Effector memory CD8-positive, alpha-beta T cell (primary cell): ENCODE results near the gene ATP23.

ENCODE experiments used
- ATAC-seq: fragments of 150-1000 bp; cut with Tn5 transposase; replicated peaks from 2 replicates; pipeline ENCODE4 v1.10.0; 2021; ENCODE audit warnings: mild to moderate bottlenecking, moderate library complexity
- DNase-seq, 3 experiments: peaks; one replicate each; pipeline ENCODE4 v3.0.0; 2021
- H3K27ac Mint-ChIP-seq, 2 donors: one replicate each; pipeline ENCODE4 v1.8.0; 2022; ENCODE audit warnings: mild to moderate bottlenecking in 2 of 2, mixed read lengths in 2 of 2, moderate library complexity in 2 of 2
- H3K27me3 Mint-ChIP-seq, 2 donors: one replicate each; pipeline ENCODE4 v1.8.0; 2022; ENCODE audit warnings: mixed read lengths in 2 of 2
- H3K36me3 Mint-ChIP-seq: one replicate; pipeline ENCODE4 v1.8.0; 2022; ENCODE audit warnings: mild to moderate bottlenecking, moderate library complexity, mixed read lengths; ENCODE audit not compliant: insufficient read depth
- H3K4me1 Mint-ChIP-seq, 2 donors: one replicate each; pipeline ENCODE4 v1.8.0; 2022; ENCODE audit warnings: low read depth in 2 of 2, mixed read lengths in 2 of 2
- H3K4me3 Mint-ChIP-seq, 2 donors: one replicate each; pipeline ENCODE4 v1.8.0; 2022; ENCODE audit warnings: mild to moderate bottlenecking in 2 of 2, mixed read lengths in 2 of 2, moderate library complexity in 2 of 2
- H3K9me3 Mint-ChIP-seq, 2 donors: one replicate each; pipeline ENCODE4 v1.8.0; 2022; ENCODE audit warnings: mixed read lengths in 2 of 2
- total RNA-seq, 9 experiments: gene quantifications; one replicate each; lab custom pipeline; 2026; lab: John Stamatoyannopoulos, UW

The ATP23 gene
- total RNA-seq = 2.7 to 12.8 (median 5.3) reads per million in 9 experiments

- peaks cover 18% of the 10 kb centered on the region for H3K36me3 Mint-ChIP-seq
- peaks cover 26 to 37% of the 10 kb centered on the region in 2 donors for H3K4me1 Mint-ChIP-seq
- DNase-seq (peak; percentile 88 to 90 (median 89)), ATAC-seq (peak; percentile 92)
- peak within 1 kb of the TSS; percentile 93 to 95 for H3K4me3 Mint-ChIP-seq
- no peaks in the 10 kb centered on the region for H3K27me3 Mint-ChIP-seq
- H3K27ac Mint-ChIP-seq = peak within 1 kb of the TSS; percentile 96 to 98
- H3K9me3 Mint-ChIP-seq = no peaks in the 10 kb centered on the region
These were observed at the start of gene ATP23 for GRCh38 chr12:57941165-57941894. ATP23 (plus strand) TSS chr12:57941567; CDS start chr12:57941702, 135 bp downstream.

GRCh38 chr12:57892232-57892972, 49.0 kb upstream of the ATP23 start:
- Mint-ChIP-seq H3K4me1 (peaks cover 14 to 15% of the 10 kb centered on the region in 2 donors), H3K27me3 (peaks cover 0 to 16% of the 10 kb centered on the region in 2 donors), H3K9me3 (no peaks in the 10 kb centered on the region), H3K4me3 (no peak overlapping the region), H3K36me3 (peaks cover 6% of the 10 kb centered on the region), H3K27ac (no peak overlapping the region)
- DNase-seq = no peak
- no peak for ATAC-seq

GRCh38 chr12:57893431-57894353, 47.7 kb upstream of the ATP23 start:
- no peak for DNase-seq
- ATAC-seq = no peak

GRCh38 chr12:57894399-57895292, 46.7 kb upstream of the ATP23 start:
- Mint-ChIP-seq H3K4me3 (no peak overlapping the region), H3K27me3 (peaks cover 0 to 16% of the 10 kb centered on the region in 2 donors), H3K36me3 (peaks cover 18% of the 10 kb centered on the region), H3K4me1 (peaks cover 27 to 31% of the 10 kb centered on the region in 2 donors), H3K9me3 (no peaks in the 10 kb centered on the region), H3K27ac (no peak overlapping the region)
- ATAC-seq (no peak), DNase-seq (no peak)

More at GRCh38 chr12:57893431-57894353, 47.7 kb upstream of the ATP23 start:
- no peak overlapping the region for H3K4me3 Mint-ChIP-seq
- no peak overlapping the region for H3K27ac Mint-ChIP-seq
- peaks cover 8% of the 10 kb centered on the region for H3K36me3 Mint-ChIP-seq
- H3K9me3 Mint-ChIP-seq = no peaks in the 10 kb centered on the region
- H3K4me1 Mint-ChIP-seq = peaks cover 21 to 24% of the 10 kb centered on the region in 2 donors
- H3K27me3 Mint-ChIP-seq = peaks cover 0 to 16% of the 10 kb centered on the region in 2 donors

GRCh38 chr12:57895389-57896114, 45.8 kb upstream of the ATP23 start:
- H3K4me3 Mint-ChIP-seq = no peak overlapping the region
- DNase-seq = no peak
- peaks cover 18% of the 10 kb centered on the region for H3K36me3 Mint-ChIP-seq
- peak overlapping the region in 1 of 2 donors; percentile 30 for H3K27ac Mint-ChIP-seq
- H3K4me1 Mint-ChIP-seq = peaks cover 27 to 34% of the 10 kb centered on the region in 2 donors
- ATAC-seq = no peak
- no peaks in the 10 kb centered on the region for H3K9me3 Mint-ChIP-seq
- H3K27me3 Mint-ChIP-seq = peaks cover 0 to 16% of the 10 kb centered on the region in 2 donors

GRCh38 chr12:57896115-57896433, 45.3 kb upstream of the ATP23 start:
- ATAC-seq = no peak
- Mint-ChIP-seq H3K9me3 (no peaks in the 10 kb centered on the region), H3K36me3 (peaks cover 18% of the 10 kb centered on the region), H3K27ac (peak overlapping the region in 1 of 2 donors; percentile 30), H3K4me1 (peaks cover 27 to 34% of the 10 kb centered on the region in 2 donors), H3K4me3 (peak overlapping the region in 1 of 2 donors; percentile 17), H3K27me3 (peaks cover 0 to 16% of the 10 kb centered on the region in 2 donors)
- DNase-seq = no peak

GRCh38 chr12:57896434-57897201, 44.7 kb upstream of the ATP23 start:
- peaks cover 27 to 34% of the 10 kb centered on the region in 2 donors for H3K4me1 Mint-ChIP-seq
- H3K4me3 Mint-ChIP-seq = peak overlapping the region; percentile 52 to 65
- peaks cover 18% of the 10 kb centered on the region for H3K36me3 Mint-ChIP-seq
- peak overlapping the region; percentile 97 to 98 for H3K27ac Mint-ChIP-seq
- DNase-seq (no peak), ATAC-seq (no peak)
- H3K27me3 Mint-ChIP-seq = peaks cover 0 to 10% of the 10 kb centered on the region in 2 donors
- no peaks in the 10 kb centered on the region for H3K9me3 Mint-ChIP-seq

GRCh38 chr12:57897286-57897974, 43.9 kb upstream of the ATP23 start:
- ATAC-seq (no peak), DNase-seq (no peak)
- peak overlapping the region; percentile 97 to 98 for H3K27ac Mint-ChIP-seq
- H3K4me3 Mint-ChIP-seq = peak overlapping the region; percentile 52 to 65
- H3K9me3 Mint-ChIP-seq = no peaks in the 10 kb centered on the region
- H3K27me3 Mint-ChIP-seq = peaks cover 0 to 2% of the 10 kb centered on the region in 2 donors
- peaks cover 27 to 34% of the 10 kb centered on the region in 2 donors for H3K4me1 Mint-ChIP-seq
- peaks cover 18% of the 10 kb centered on the region for H3K36me3 Mint-ChIP-seq

- ATAC-seq = no peak
- no peak for DNase-seq
- Mint-ChIP-seq H3K27me3 (no peaks in the 10 kb centered on the region), H3K27ac (peak overlapping the region; percentile 97 to 98), H3K36me3 (peaks cover 18% of the 10 kb centered on the region), H3K4me3 (peak overlapping the region; percentile 52 to 54), H3K4me1 (peaks cover 27 to 34% of the 10 kb centered on the region in 2 donors), H3K9me3 (no peaks in the 10 kb centered on the region)
These were observed 42.9 kb upstream of the ATP23 start for GRCh38 chr12:57898308-57898970.

- peaks cover 27 to 34% of the 10 kb centered on the region in 2 donors for H3K4me1 Mint-ChIP-seq
- peak overlapping the region; percentile 97 to 98 for H3K27ac Mint-ChIP-seq
- no peaks in the 10 kb centered on the region for H3K9me3 Mint-ChIP-seq
- peak; percentile 79 to 83 (median 82) for DNase-seq
- ATAC-seq = peak; percentile 84
- H3K36me3 Mint-ChIP-seq = peaks cover 18% of the 10 kb centered on the region
- peak overlapping the region; percentile 52 to 54 for H3K4me3 Mint-ChIP-seq
- H3K27me3 Mint-ChIP-seq = no peaks in the 10 kb centered on the region
These were observed 42.2 kb upstream of the ATP23 start for GRCh38 chr12:57899010-57899662.
